ENCODE measurements around the gene APOBEC3A. TPM values are rescaled to one million over a fixed set of nuclear protein-coding genes. Genes with fewer than 3 reads are reported as not detected.

The APOBEC3A gene
- total and polyA plus RNA-seq, 10 of the 15 experiments (the other 5 are each of a cell fraction or from before 2014, with no cell fraction given) = 0.20 TPM; not detected in 9

- ChIA-PET CTCF (interaction anchor here (0.7 to 7.8 kb wide), 7 partner anchors 9 to 102 kb away, joined by 3 to 73 read pairs (median 5); partner anchors contain the start of gene CBX6), RAD21 (ENCODE audit: unreplicated experiment) (interaction anchor here (0.7 to 5.2 kb wide), 3 partner anchors 12 to 102 kb away, joined by 4 to 39 read pairs (median 9); no protein-coding TSS in a partner anchor), POLR2A (interaction anchor here (0.6 to 1.8 kb wide), 2 partner anchors 9 to 85 kb away, joined by 5 read pairs; partner anchors contain the start of gene APOBEC3B), SMC1A (ENCODE audit: uncharacterized antibody, unreplicated experiment) (interaction anchor here (1.6 to 6.9 kb wide), 2 partner anchors 31 to 103 kb away, joined by 4 to 50 read pairs; no protein-coding TSS in a partner anchor)
- no peak overlapping the region for H3K4me2 ChIP-seq (ENCODE audit: control insufficient read depth, insufficient read depth)
- WGBS (ENCODE audit: insufficient coverage, insufficient replicate concordance, low lambda C conversion rate, missing lambda C conversion rate) = 59% methylated on average over 5 of the region's 5 CpGs
- no peak for FAIRE-seq
- H3K36me3 ChIP-seq (ENCODE audit: control insufficient read depth in 2 of 2, insufficient read depth in 2 of 2, low read length in 1 of 2) = no peaks in the 10 kb centered on the region
- in situ Hi-C loops (cut with MboI) = no loop called here
- intact Hi-C loops (cut with micrococcal nuclease; ENCODE audit: unreplicated experiment) = no loop called here
- TF ChIP-seq ATF3 (IDR thresholded peaks at IDR 0.05; ENCODE audit: borderline replicate concordance, extremely low read depth, low read depth, low read length) (no peak), SRF (IDR thresholded peaks at IDR 0.05; ENCODE audit: low read depth in 2 of 2, low read length in 2 of 2) (no peak), CBX3 (IDR thresholded peaks at IDR 0.05; ENCODE audit: borderline replicate concordance, low read depth) (no peak), FOS (IDR thresholded peaks at IDR 0.05; ENCODE audit: borderline replicate concordance, extremely low read depth, insufficient read length) (no peak), EP300 (IDR thresholded peaks at IDR 0.05; ENCODE audit: borderline replicate concordance in 1 of 2, control insufficient read depth in 1 of 2, low read depth in 2 of 2, low read length in 2 of 2) (no peak)
- no peak for DNase-seq (ENCODE audit: low read depth, low spot score)
- H4K20me1 ChIP-seq (ENCODE audit: control insufficient read depth, insufficient read depth) = no peaks in the 10 kb centered on the region
- no peak overlapping the region for H3K9ac ChIP-seq (ENCODE audit: control insufficient read depth, insufficient read depth, low read length)
- peaks cover 8% of the 10 kb centered on the region for H3K4me1 ChIP-seq (ENCODE audit: control insufficient read depth, insufficient read depth, low read length)
- no peak overlapping the region for H3K27ac ChIP-seq (ENCODE audit: control insufficient read depth, insufficient read depth)
- no TSS peak for BruUV-seq (replicated peaks)
- ATAC-seq = no peak
- H3K9me3 ChIP-seq (replicated peaks; ENCODE audit: control insufficient read depth, insufficient read depth, low read length) = no peaks in the 10 kb centered on the region
- H3K4me3 ChIP-seq = no peak overlapping the region
- no peaks in the 10 kb centered on the region; a peak in 1 of 4 replicates for H3K27me3 ChIP-seq (replicated peaks in 1 of 2; ENCODE audit: control insufficient read depth in 2 of 2, insufficient read depth in 2 of 2, low read length in 1 of 2)
- no peaks in the 10 kb centered on the region for H3K79me2 ChIP-seq (ENCODE audit: control insufficient read depth, insufficient read depth, low read length)
- no peak overlapping the region for H2AFZ ChIP-seq (ENCODE audit: control insufficient read depth, low read depth, low read length)
These were observed 15.1 kb downstream of the APOBEC3A start for GRCh38 chr22:38972558-38972957.
